Ecto neural progenitor cell (in vitro differentiated cells): ENCODE data around the gene OR6C6.
"Not testable (repeated sequence)": the region's sequence is repeated elsewhere in the genome, so short reads cannot be mapped to it uniquely, and the experiment has no call there.

ENCODE experiments used
- DNase-seq: peaks from one replicate; pipeline ENCODE4 v3.0.0-alpha.2; 2018; ENCODE audit warnings: low spot score

The OR6C6 gene

GRCh38 chr12:55296469-55296868 lies at the start of gene OR6C6:
OR6C6 (minus strand) TSS chr12:55296569; CDS start chr12:55295232, 1,337 bp downstream.
- no peak for DNase-seq

GRCh38 chr12:55336002-55336401 lies 39.6 kb upstream of the OR6C6 start:
- DNase-seq = no peak

GRCh38 chr12:55330446-55330845 lies 34.1 kb upstream of the OR6C6 start, which contains the start of gene OR6C3:
OR6C3 (plus strand) TSS chr12:55330746; CDS start chr12:55331701, 955 bp downstream.
- DNase-seq = no peak

- not testable (repeated sequence) for DNase-seq
Observed at GRCh38 chr12:55325801-55326200, 29.4 kb upstream of the OR6C6 start.

DNA sequence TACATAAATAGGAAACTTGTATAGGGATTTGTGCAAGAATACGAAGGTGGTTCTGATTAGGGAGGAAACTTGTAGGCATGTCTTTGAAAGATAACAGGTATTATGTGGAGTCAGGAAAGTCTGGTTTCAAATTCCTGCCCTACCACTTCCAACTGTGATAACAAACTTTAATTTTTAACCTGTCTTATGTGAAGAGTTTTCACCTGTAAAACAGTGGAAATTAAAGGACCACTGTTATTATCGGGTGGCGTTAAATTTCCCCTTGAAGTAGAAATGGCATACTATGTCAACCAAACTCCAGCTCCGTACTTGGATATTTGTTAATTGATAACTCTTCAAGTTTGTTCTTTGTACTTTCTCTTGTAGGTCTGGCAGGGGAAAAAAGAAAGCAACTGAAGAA lies 23.8 kb upstream of the OR6C6 start:
- no peak for DNase-seq

- no peak for DNase-seq
Observed at GRCh38 chr12:55314043-55314442, 17.7 kb upstream of the OR6C6 start, which contains the start of gene OR6C1. OR6C1 (plus strand) TSS chr12:55314343; CDS start chr12:55320600, 6,257 bp downstream.

DNA sequence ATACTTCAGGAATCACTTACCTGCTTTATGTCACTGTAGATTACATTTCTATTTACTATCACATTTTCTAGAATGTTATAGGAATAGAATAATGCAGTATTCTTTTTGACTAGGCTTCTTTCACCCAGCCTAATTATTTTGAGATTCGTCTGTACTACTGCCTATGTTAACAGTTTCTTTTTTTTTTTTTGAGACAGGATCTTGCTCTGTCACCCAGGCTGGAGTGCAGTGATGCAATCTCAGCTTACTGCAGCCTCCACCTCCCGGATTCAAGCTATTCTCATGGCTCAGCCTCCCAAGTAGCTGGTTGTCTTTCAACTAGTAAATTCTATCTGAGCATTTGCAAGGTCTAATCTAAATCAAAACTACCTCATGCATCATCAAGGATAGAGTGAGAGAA lies 6.4 kb downstream of the OR6C6 start:
- DNase-seq = no peak

DNA sequence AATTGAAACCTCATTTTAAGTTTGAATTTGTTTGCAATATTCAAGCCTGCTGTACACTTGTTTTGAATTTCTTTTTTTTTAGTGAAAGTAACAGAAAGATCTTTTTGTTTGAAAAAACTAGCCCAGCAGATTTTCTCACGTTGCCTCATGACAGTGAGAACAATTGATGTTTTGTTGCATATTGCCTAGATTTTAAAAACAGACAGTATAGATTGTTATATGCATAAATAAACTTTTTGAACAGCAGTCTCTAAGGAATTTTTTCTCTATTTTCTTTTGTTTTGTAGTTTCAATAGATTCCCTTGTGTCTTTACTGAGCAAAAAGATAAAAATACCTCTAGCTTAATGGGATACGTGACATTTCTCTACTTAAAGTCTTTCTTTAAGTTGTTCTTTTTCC lies 15.4 kb downstream of the OR6C6 start:
- DNase-seq = no peak

DNA sequence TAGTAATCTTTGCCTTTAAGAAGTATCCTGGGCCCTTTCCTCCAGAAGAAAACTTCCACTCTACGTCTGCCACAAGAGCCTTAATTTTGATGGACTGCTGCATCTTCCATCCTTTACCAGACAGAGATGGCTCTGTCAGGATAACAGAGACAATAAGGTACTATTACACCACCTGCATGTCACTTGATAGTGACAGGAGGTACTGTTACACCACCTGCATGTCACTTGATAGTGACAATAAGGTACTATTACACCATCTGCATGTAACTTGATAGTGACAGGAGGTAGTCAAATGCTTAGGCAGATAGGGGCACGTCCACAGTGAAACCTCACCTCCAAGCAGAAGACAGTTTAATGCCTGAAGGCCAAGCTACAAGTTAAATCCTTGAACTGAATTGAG lies 38.1 kb downstream of the OR6C6 start:
- DNase-seq = no peak

- no peak for DNase-seq
Observed at GRCh38 chr12:55256831-55257230, 39.5 kb downstream of the OR6C6 start.

DNA sequence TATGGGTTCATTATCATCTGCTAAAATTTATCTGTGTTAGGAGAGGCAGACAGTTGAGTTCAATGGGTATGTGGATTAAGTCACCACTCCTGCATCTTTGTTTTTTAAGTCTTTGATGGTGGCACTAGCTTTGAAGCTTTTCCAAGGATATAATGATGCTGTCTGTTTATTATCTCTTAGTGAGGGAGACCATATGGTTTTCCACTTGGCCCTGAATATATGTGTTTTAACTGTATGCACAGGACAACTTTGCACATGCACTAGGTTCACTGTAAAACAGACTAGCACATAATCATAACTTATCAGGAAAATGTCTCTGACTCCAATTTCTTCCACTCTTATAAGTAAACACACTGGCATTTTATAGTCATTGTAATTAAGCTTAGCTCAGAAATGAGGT lies 43.1 kb downstream of the OR6C6 start:
- DNase-seq = no peak

DNA sequence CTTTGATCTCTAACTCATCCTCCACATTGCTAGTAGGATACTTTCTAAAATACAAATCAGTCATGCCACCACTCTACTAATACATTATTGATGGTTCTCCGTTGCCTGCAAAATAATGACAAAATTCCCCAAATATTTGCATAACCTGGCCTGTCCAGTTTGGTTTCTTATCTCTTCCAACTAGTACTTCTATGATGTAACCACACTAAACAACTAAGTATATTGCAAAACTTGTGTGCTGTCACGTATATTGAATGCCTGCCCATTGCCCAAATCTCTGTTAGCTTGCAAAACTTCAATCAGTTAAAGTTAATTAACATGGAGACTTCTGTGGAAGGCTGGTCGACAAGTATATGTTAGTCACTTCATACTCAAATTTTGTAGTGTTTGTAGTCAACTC lies 45.4 kb downstream of the OR6C6 start:
- DNase-seq = no peak

DNA sequence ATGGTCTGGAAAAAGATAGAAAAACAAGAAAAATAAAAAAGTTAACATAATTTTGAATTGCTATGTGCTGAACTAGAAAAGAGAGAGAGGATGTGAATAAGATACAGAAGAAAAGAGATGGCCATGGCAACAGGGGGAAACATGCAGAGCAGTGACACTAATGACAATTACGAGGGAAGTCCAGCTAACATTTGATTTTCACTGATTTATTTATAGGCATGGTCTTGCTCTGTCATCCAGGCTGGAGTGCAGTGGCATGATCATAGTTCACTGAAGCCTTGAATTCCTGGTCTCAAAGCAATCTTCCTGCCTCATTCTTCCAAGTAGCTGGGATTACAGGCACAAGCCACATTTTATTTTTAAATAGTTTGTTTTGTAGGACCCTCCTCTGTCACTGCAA lies 50.2 kb downstream of the OR6C6 start:
- DNase-seq = no peak

GRCh38 chr12:55244309-55244708 lies 52.1 kb downstream of the OR6C6 start, which contains the start of gene OR6C74:
OR6C74 (plus strand) TSS chr12:55244609; CDS start chr12:55247288, 2,679 bp downstream.
- DNase-seq = no peak
